Neural progenitor cell (in vitro differentiated cells): ENCODE results near the gene ABTB2. TPM values are rescaled to one million over a fixed set of nuclear protein-coding genes. Genes with fewer than 3 reads are reported as not detected.

ENCODE experiments used
- DNase-seq: peaks from one replicate; pipeline ENCODE4 v3.0.0-alpha.2; 2016; ENCODE audit warnings: low spot score
- H2AFZ ChIP-seq: fragments of 200-600 bp; sonication (generic); replicated peaks from 2 replicates; pipeline ENCODE4 v1.6.1; 2016; ENCODE audit warnings: antibody characterized with exemption
- H3F3A ChIP-seq: fragments of 200-600 bp; sonication (generic); 2 replicates; pipeline ENCODE4 v1.6.1; 2016; ENCODE audit warnings: antibody characterized with exemption, low read depth
- H3K27ac ChIP-seq: fragments of 200-600 bp; sonication (generic); 2 replicates; pipeline ENCODE4 v1.5.1; 2016; ENCODE audit warnings: mild to moderate bottlenecking
- H3K27me3 ChIP-seq: fragments of 200-600 bp; sonication (generic); 2 replicates; pipeline ENCODE4 v1.6.1; 2016; ENCODE audit warnings: mild to moderate bottlenecking, moderate library complexity
- H3K36me3 ChIP-seq: fragments of 200-600 bp; sonication (generic); 2 replicates; pipeline ENCODE4 v1.5.1; 2016
- H3K4me1 ChIP-seq: fragments of 200-600 bp; sonication (generic); 2 replicates; pipeline ENCODE4 v1.6.1; 2016; ENCODE audit warnings: mixed run types
- H3K4me2 ChIP-seq: fragments of 200-600 bp; sonication (generic); 2 replicates; pipeline ENCODE4 v1.6.1; 2016
- H3K4me3 ChIP-seq: fragments of 200-600 bp; sonication (generic); 2 replicates; pipeline ENCODE4 v1.5.1; 2016
- H3K79me2 ChIP-seq: fragments of 200-600 bp; sonication (generic); 2 replicates; pipeline ENCODE4 v1.6.1; 2016; ENCODE audit warnings: low read depth
- H3K9ac ChIP-seq: fragments of 200-600 bp; sonication (generic); 2 replicates; pipeline ENCODE4 v1.6.1; 2016
- H3K9me3 ChIP-seq: fragments of 200-600 bp; sonication (generic); 2 replicates; pipeline ENCODE4 v1.5.1; 2016; ENCODE audit warnings: low read depth
- H4K20me1 ChIP-seq: fragments of 200-600 bp; sonication (generic); 2 replicates; pipeline ENCODE4 v1.6.1; 2016; ENCODE audit warnings: low read depth
- H3K27ac Mint-ChIP-seq: 3 replicates; pipeline ENCODE4 v1.8.0; 2021; ENCODE audit warnings: mixed read lengths
- H3K27me3 Mint-ChIP-seq: 2 replicates; pipeline ENCODE4 v1.8.0; 2022; ENCODE audit warnings: low read depth, mild to moderate bottlenecking, inconsistent platforms, moderate library complexity, mixed read lengths; ENCODE audit not compliant: insufficient read depth
- H3K36me3 Mint-ChIP-seq: 3 replicates; pipeline ENCODE4 v1.8.0; 2021; ENCODE audit warnings: mixed read lengths
- H3K4me1 Mint-ChIP-seq: 3 replicates; pipeline ENCODE4 v1.8.0; 2021; ENCODE audit warnings: mixed read lengths
- H3K4me3 Mint-ChIP-seq: 3 replicates; pipeline ENCODE4 v1.8.0; 2021; ENCODE audit warnings: mild to moderate bottlenecking, moderate library complexity, mixed read lengths
- H3K9me3 Mint-ChIP-seq: 3 replicates; pipeline ENCODE4 v1.8.0; 2020; ENCODE audit warnings: mixed read lengths
- CTCF ChIP-seq: fragments of 200-600 bp; sonication (generic); IDR thresholded peaks from 2 replicates; pipeline ENCODE4 v1.5.1; 2017; ENCODE audit warnings: antibody characterized with exemption, mild to moderate bottlenecking
- EZH2 ChIP-seq: fragments of 200-600 bp; sonication (generic); IDR thresholded peaks from 2 replicates; pipeline ENCODE4 v1.6.1; 2017; ENCODE audit warnings: antibody characterized with exemption, mild to moderate bottlenecking, moderate library complexity
- EZH2phosphoT487 ChIP-seq: fragments of 200-600 bp; sonication (generic); IDR thresholded peaks from 2 replicates; pipeline ENCODE4 v1.6.1; 2017; ENCODE audit warnings: antibody characterized with exemption
- total RNA-seq: library from RNA; depleted of rRNA; stranded (reverse); fragments of >200 nt; gene quantifications from 2 replicates; pipeline ENCODE4 v1.2.3, GENCODE V29; 2015; ENCODE audit warnings: low replicate concordance

Gene ABTB2
- total RNA-seq, 1 donor from 2014 or later: 0.37 TPM

- no peaks in the 10 kb centered on the region for H3K9me3 Mint-ChIP-seq
- peaks cover 21% of the 10 kb centered on the region for H3K4me1 Mint-ChIP-seq
- no peaks in the 10 kb centered on the region for H3K36me3 Mint-ChIP-seq
- Histone ChIP-seq H3K27ac (no peak overlapping the region), H3K36me3 (no peaks in the 10 kb centered on the region), H2AFZ (no peak overlapping the region), H3F3A (peaks cover 19% of the 10 kb centered on the region), H3K4me1 (peaks cover 7% of the 10 kb centered on the region), H3K4me3 (no peak overlapping the region), H3K9ac (no peak overlapping the region), H4K20me1 (peaks cover 22% of the 10 kb centered on the region), H3K4me2 (no peak overlapping the region), H3K79me2 (no peaks in the 10 kb centered on the region), H3K9me3 (no peaks in the 10 kb centered on the region), H3K27me3 (peaks cover 54% of the 10 kb centered on the region)
- H3K4me3 Mint-ChIP-seq: no peak overlapping the region
- DNase-seq: peak; percentile 17
- no peak overlapping the region for H3K27ac Mint-ChIP-seq
- H3K27me3 Mint-ChIP-seq: peaks cover 11% of the 10 kb centered on the region
- TF ChIP-seq CTCF: no peak
- no peak for TF ChIP-seq EZH2
- no peak for TF ChIP-seq EZH2phosphoT487
Measured at GRCh38 chr11:34353881-34354280, 3.9 kb downstream of the ABTB2 start.

DNA sequence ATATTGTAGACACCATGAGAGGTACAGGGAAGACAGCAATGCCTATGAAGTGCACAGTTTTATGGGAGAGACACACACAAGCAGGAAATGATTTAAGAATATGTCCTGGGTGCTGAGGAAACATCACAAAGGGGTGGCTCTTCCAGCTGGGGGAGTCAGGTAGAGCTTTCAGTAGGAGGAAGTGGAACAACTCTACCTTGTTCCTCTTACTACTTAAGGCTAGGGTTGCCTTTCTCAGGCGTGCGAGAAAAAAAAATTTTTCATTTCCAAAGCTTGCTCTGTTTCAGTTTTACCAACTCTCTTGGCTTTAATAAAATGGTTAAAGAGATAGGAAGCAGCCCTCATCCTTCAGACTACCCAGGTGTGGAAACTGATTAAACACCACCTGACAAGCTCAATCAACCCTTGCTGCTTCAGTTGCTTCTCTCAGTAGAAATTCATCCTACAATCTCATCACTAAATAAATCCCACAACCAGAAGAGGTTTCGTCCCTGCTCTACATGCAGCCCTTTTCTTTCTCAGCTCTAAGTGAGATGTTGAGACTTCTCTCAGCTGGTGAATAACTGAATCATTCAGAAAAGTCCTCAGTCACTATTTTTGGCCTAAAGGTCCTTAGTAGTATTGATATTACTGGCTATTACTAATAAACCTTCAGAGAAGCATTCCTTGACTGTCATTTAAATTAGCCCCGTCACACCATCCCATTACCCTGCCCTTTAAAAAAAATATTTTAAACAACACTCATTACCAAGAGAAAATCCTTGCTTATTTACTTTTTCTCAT is 5.9 kb downstream of the ABTB2 start:
- no peaks in the 10 kb centered on the region for H3K36me3 Mint-ChIP-seq
- peaks cover 19% of the 10 kb centered on the region for H3K4me1 Mint-ChIP-seq
- peaks cover 11% of the 10 kb centered on the region for H3K27me3 Mint-ChIP-seq

GRCh38 chr11:34351051-34351450 is 6.8 kb downstream of the ABTB2 start:
- DNase-seq: no peak
- Histone ChIP-seq H3K9me3 (no peaks in the 10 kb centered on the region), H2AFZ (no peak overlapping the region), H3K27me3 (peaks cover 31% of the 10 kb centered on the region), H3K4me1 (no peaks in the 10 kb centered on the region), H3K79me2 (no peaks in the 10 kb centered on the region), H3K4me2 (no peak overlapping the region), H3K36me3 (no peaks in the 10 kb centered on the region), H3F3A (peaks cover 3% of the 10 kb centered on the region), H3K27ac (no peak overlapping the region), H4K20me1 (peaks cover 7% of the 10 kb centered on the region), H3K9ac (no peak overlapping the region), H3K4me3 (no peak overlapping the region)
- peaks cover 15% of the 10 kb centered on the region for H3K4me1 Mint-ChIP-seq
- H3K27ac Mint-ChIP-seq: no peak overlapping the region
- no peak for TF ChIP-seq EZH2phosphoT487
- TF ChIP-seq CTCF: no peak
- no peak for TF ChIP-seq EZH2
- H3K9me3 Mint-ChIP-seq: no peaks in the 10 kb centered on the region
- H3K27me3 Mint-ChIP-seq: peaks cover 11% of the 10 kb centered on the region
- no peaks in the 10 kb centered on the region for H3K36me3 Mint-ChIP-seq
- no peak overlapping the region for H3K4me3 Mint-ChIP-seq

More for the DNA sequence above, 5.9 kb downstream of the ABTB2 start:
- no peak for TF ChIP-seq EZH2
- TF ChIP-seq CTCF: no peak
- no peak for TF ChIP-seq EZH2phosphoT487
- DNase-seq: no peak
- Histone ChIP-seq H3K27ac (no peak overlapping the region), H3K9me3 (no peaks in the 10 kb centered on the region), H3K4me3 (no peak overlapping the region), H3K4me1 (peaks cover 7% of the 10 kb centered on the region), H4K20me1 (peaks cover 14% of the 10 kb centered on the region), H3K27me3 (peaks cover 39% of the 10 kb centered on the region), H2AFZ (no peak overlapping the region), H3F3A (peaks cover 8% of the 10 kb centered on the region), H3K36me3 (no peaks in the 10 kb centered on the region), H3K4me2 (no peak overlapping the region), H3K79me2 (no peaks in the 10 kb centered on the region), H3K9ac (no peak overlapping the region)
- no peak overlapping the region for H3K27ac Mint-ChIP-seq
- H3K4me3 Mint-ChIP-seq: no peak overlapping the region
- no peaks in the 10 kb centered on the region for H3K9me3 Mint-ChIP-seq
